ENCODE measurements around the gene ZNF184.
A peak's percentile ranks its signal among the peaks of the same experiment; 100 is the strongest.

ZNF184 gene

DNA sequence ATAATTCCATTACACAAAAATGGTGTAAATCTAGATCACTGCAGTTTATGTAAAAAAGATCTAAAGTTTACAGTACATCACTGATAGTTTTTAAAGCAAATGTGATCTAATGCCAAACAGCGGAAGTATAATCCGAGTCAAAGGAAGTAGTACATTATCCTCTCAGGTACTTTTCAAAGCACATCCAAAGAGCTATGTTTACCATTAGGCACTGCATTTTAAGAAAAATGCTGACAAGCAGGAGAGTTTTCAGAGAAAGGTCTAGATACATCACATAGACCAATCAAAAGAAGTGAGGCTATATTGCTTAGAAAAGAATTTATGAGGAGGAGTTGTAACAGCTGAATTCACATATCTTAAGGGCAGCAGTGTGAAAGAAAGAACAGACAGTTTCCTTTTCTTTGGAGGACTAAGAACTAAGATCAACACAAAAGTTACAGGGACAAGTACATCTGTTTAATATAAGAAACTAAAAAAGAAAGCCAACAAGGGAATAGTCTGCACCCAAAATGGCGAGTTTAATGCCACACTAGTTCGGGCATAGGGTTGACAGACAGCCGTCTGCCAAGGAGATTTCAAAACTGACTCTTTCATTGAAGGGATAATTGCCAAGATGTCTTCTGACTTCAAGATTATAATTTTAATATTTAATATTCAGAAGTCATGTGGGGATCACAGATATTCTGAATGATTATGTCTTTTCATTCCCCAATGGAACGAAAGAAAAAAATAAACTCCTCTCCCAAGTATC lies 1.4 kb downstream of the ZNF184 start:
- H3K4me3 ChIP-seq (ENCODE audit: low read length): peak overlapping the region; percentile 85
- TF ChIP-seq, protein P1, sequence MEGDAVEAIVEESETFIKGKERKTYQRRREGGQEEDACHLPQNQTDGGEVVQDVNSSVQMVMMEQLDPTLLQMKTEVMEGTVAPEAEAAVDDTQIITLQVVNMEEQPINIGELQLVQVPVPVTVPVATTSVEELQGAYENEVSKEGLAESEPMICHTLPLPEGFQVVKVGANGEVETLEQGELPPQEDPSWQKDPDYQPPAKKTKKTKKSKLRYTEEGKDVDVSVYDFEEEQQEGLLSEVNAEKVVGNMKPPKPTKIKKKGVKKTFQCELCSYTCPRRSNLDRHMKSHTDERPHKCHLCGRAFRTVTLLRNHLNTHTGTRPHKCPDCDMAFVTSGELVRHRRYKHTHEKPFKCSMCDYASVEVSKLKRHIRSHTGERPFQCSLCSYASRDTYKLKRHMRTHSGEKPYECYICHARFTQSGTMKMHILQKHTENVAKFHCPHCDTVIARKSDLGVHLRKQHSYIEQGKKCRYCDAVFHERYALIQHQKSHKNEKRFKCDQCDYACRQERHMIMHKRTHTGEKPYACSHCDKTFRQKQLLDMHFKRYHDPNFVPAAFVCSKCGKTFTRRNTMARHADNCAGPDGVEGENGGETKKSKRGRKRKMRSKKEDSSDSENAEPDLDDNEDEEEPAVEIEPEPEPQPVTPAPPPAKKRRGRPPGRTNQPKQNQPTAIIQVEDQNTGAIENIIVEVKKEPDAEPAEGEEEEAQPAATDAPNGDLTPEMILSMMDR (conservative IDR thresholded peaks at IDR 0.05; ENCODE audit: low read depth, low read length): no peak
- no peak for DNase-seq (ENCODE audit: low read depth)

DNA sequence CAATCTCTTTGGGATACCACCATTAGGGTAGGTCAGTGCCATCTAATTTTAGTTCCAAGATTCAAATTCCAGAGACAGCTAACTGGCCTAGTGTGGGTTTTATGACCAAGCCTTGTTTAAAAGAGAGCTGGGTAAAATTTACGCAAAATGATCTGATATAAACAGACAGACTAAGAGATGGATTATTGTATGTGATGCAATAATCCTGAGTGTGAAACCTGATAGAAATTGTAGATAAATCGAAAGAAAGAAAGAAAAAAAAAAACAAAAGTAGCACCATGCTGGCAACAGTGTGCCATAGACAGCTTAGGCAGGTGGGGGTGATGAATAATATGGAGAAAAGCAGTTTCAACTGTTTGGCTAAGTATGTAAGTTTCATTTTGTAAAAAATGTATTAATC lies 2.9 kb downstream of the ZNF184 start:
- H3K4me3 ChIP-seq (ENCODE audit: low read length): no peak overlapping the region
- TF ChIP-seq, protein P1 (conservative IDR thresholded peaks at IDR 0.05; ENCODE audit: low read depth, low read length): no peak
- no peak for DNase-seq (ENCODE audit: low read depth)

DNA sequence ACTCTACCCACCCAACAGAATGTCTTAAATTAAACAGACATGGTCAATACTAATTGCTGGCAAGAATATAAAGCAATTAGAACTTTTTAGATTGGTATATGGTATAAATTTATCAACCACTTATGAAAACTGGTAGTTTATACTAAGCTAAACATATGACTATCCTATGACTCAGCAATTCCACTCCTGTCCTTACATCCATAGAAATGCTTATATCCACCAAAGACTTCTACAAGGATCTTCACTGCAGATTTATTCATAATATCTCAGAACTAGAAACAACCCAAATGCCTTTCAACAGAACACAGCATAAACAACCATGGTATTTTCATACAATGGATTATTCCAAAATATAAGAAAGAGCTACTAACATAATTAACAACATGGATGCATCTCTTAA lies 4.6 kb downstream of the ZNF184 start:
- TF ChIP-seq, protein P1 (conservative IDR thresholded peaks at IDR 0.05; ENCODE audit: low read depth, low read length): no peak
- DNase-seq (ENCODE audit: low read depth): no peak
- H3K4me3 ChIP-seq (ENCODE audit: low read length): no peak overlapping the region

DNA sequence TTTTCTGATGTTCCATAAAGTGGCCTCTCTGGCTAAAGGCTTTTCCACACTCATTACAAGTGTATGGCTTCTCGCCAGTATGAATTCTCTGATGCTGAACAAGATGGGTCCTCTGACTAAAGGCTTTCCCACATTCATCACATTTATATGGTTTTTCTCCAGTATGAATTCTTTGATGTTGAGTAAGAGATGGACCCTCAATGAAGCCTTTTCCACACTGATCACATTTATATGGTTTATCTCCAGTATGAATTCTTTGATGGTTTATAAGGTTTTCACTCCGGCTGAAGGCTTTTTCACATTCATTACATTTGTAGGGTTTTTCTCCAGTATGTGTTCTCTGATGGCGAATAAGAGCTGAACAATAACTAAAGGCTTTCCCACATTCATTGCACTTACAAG lies 20.4 kb downstream of the ZNF184 start:
- TF ChIP-seq, protein P1 (conservative IDR thresholded peaks at IDR 0.05; ENCODE audit: low read depth, low read length): no peak
- DNase-seq (ENCODE audit: low read depth): no peak
- H3K4me3 ChIP-seq (ENCODE audit: low read length): no peak overlapping the region

DNA sequence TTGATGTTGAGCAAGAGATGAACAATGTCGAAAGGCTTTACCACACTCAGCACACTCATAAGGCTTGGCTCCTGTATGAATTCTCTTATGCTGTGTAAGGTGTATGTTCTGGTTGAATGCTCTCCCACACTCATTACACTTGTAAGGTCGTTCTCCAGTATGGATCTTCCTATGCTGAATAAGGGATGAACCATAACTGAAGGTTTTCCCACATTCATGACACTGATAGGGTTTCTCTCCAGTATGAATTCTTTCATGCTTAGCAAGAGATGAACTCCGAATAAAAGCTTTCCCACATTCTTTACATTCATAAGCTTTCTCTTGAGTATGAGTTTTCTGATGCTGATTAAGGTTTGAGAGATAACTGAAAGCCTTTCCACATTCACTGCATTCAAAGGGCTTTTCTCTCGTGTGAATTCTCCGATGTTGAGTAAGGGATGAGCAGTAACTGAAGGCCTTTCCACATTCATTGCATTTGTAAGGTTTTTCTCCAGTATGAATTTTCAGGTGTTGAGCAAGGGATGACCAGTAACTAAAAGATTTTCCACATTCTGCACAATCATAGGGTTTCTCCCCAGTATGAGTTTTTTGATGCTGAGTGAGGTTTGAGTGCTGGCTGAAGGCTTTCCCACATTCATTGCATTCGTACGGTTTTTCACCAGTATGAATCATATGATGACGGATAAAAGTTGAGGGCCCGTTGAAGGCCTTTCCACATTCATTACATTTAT lies 21.1 kb downstream of the ZNF184 start:
- TF ChIP-seq, protein P1 (conservative IDR thresholded peaks at IDR 0.05; ENCODE audit: low read depth, low read length): no peak

DNA sequence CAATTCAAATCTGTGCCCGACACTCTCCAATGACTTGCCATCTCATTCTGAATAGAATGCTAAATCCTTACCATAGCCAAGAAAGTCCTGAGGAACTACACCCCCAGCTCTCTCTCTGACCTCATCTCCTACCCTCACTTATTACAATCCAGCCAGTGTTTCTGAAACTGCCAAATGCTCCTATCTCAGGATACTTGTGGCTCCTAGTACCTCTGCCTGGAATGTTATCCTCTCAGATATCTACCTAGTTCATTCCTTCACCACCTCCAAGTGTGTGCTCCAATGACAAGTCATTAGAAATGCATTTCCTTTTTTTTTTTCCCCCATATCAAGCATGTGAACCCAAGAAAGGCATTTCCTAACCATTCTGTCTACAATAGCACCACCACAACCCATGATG lies 24.4 kb downstream of the ZNF184 start:
- H3K4me3 ChIP-seq (ENCODE audit: low read length): no peak overlapping the region
- TF ChIP-seq, protein P1 (conservative IDR thresholded peaks at IDR 0.05; ENCODE audit: low read depth, low read length): no peak
- no peak for DNase-seq (ENCODE audit: low read depth)

More for the DNA sequence above, 21.1 kb downstream of the ZNF184 start:
- no peak for DNase-seq (ENCODE audit: low read depth)
- H3K4me3 ChIP-seq (ENCODE audit: low read length): no peak overlapping the region

DNA sequence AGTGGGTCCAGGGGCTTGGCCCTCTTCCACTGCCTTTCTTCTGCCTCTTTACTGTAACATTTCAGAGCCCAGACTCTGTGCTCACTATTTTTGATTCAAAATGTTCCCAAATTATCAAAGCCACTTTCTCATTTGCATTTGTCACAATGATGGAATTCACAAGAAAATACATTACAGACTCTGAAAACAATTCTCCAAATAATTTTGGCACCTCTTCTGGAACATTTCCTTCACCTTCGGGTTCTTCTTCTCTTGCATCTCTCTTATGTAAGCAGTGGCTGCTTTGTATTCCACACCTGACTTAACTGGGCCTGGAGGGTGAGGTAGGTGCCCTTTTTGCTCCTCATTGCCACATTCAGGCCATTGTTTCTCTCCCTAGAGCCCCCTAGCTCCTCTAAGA lies 30.0 kb downstream of the ZNF184 start:
- no peak for DNase-seq (ENCODE audit: low read depth)
- TF ChIP-seq, protein P1 (conservative IDR thresholded peaks at IDR 0.05; ENCODE audit: low read depth, low read length): no peak
- H3K4me3 ChIP-seq (ENCODE audit: low read length): no peak overlapping the region

Measured in retinal pigment epithelial cell (primary cell).